Uterus (tissue), 2 donors: Measurements from ENCODE around the gene CDX2.

Source experiments
- POLR2A ChIP-seq, 2 donors: fragments of 450-650 bp; IDR thresholded peaks; one replicate each; pipeline ENCODE4 v1.6.1; 2016; ENCODE audit warnings: antibody characterized with exemption in 2 of 2, mild to moderate bottlenecking in 1 of 2, moderate library complexity in 1 of 2
- TF ChIP-seq, protein P1 (sequence below), 4 experiments: fragments of 200-600 bp in 2 of 4; fragments of 450-650 bp in 2 of 4; sonication (generic) in 2 of 4; IDR thresholded peaks; one replicate each; pipeline ENCODE4 v1.5.1; 2016 to 2019; ENCODE audit warnings: antibody characterized with exemption in 4 of 4, mild to moderate bottlenecking in 2 of 4, moderate library complexity in 1 of 4

DNA sequence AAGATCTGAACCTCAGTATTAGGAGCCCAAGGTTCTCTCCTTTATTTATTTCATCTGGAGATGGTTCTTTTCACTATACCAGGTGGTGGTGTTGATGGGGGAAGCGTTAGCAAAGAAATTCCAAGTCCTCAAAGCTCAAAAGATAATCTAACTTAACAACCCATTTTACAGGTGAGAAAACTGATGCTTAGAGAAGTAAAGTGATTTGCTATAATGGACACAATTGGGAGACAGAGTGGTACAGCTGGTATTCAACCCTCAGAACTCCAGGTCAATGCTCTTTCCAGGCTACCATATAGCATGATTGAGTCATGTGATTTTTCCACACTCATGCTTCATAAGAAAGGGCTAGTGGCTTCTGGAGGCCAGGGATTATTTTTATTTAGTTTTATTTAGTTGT lies 44.4 kb upstream of the CDX2 start:
- TF ChIP-seq, protein P1, sequence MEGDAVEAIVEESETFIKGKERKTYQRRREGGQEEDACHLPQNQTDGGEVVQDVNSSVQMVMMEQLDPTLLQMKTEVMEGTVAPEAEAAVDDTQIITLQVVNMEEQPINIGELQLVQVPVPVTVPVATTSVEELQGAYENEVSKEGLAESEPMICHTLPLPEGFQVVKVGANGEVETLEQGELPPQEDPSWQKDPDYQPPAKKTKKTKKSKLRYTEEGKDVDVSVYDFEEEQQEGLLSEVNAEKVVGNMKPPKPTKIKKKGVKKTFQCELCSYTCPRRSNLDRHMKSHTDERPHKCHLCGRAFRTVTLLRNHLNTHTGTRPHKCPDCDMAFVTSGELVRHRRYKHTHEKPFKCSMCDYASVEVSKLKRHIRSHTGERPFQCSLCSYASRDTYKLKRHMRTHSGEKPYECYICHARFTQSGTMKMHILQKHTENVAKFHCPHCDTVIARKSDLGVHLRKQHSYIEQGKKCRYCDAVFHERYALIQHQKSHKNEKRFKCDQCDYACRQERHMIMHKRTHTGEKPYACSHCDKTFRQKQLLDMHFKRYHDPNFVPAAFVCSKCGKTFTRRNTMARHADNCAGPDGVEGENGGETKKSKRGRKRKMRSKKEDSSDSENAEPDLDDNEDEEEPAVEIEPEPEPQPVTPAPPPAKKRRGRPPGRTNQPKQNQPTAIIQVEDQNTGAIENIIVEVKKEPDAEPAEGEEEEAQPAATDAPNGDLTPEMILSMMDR (IDR thresholded peaks at IDR 0.05), result no peak
- TF ChIP-seq POLR2A (IDR thresholded peaks at IDR 0.05), result no peak
